Ishikawa (cell line): ENCODE results near the gene PRLH.

Source experiments
- CEBPB ChIP-seq: IDR thresholded peaks from 2 replicates; pipeline ENCODE4 v1.6.1; 2012
- CREB1 ChIP-seq: IDR thresholded peaks from 2 replicates; pipeline ENCODE4 v1.6.1; 2012; ENCODE audit warnings: low read depth
- EGR1 ChIP-seq: IDR thresholded peaks from 2 replicates; pipeline ENCODE4 v1.6.1; 2012
- EP300 ChIP-seq: IDR thresholded peaks from 2 replicates; pipeline ENCODE4 v1.6.1; 2012; ENCODE audit warnings: borderline replicate concordance
- MAX ChIP-seq: IDR thresholded peaks from 2 replicates; pipeline ENCODE4 v1.6.1; 2012
- REST ChIP-seq: IDR thresholded peaks from 2 replicates; pipeline ENCODE4 v1.6.1; 2012; ENCODE audit warnings: low read depth, mild to moderate bottlenecking
- TAF1 ChIP-seq: IDR thresholded peaks from 2 replicates; pipeline ENCODE4 v1.6.1; 2012; ENCODE audit warnings: low read depth, mild to moderate bottlenecking
- TCF12 ChIP-seq: IDR thresholded peaks from 2 replicates; pipeline ENCODE4 v1.6.1; 2012; ENCODE audit warnings: low read depth
- YY1 ChIP-seq: IDR thresholded peaks from 2 replicates; pipeline ENCODE4 v1.6.1; 2012; ENCODE audit warnings: low read depth
- ZBTB7A ChIP-seq: IDR thresholded peaks from 2 replicates; pipeline ENCODE4 v1.6.1; 2012; ENCODE audit warnings: low read depth

GRCh38 chr2:237597196-237598145, 31.1 kb downstream of the PRLH start:
- TF ChIP-seq CEBPB (no peak), MAX (no peak), TCF12 (no peak), YY1 (no peak), CREB1 (no peak), REST (no peak), ZBTB7A (no peak), TAF1 (no peak), EGR1 (no peak), EP300 (no peak)
